Body of pancreas (tissue), 4 donors: ENCODE results near the gene NPC2.

ENCODE experiments used
- POLR2A ChIP-seq, 3 donors: fragments of 450-650 bp; IDR thresholded peaks; one replicate each; pipeline ENCODE4 v1.6.1; 2016; ENCODE audit warnings: antibody characterized with exemption in 3 of 3, mild to moderate bottlenecking in 2 of 3
- TF ChIP-seq, protein P1 (sequence below), 7 experiments: fragments of 450-650 bp in 4 of 7; fragments of 200-600 bp in 3 of 7; sonication (generic) in 3 of 7; IDR thresholded peaks; one replicate each; pipeline ENCODE4 v1.5.1; 2016 to 2019; ENCODE audit warnings: antibody characterized with exemption in 7 of 7

DNA sequence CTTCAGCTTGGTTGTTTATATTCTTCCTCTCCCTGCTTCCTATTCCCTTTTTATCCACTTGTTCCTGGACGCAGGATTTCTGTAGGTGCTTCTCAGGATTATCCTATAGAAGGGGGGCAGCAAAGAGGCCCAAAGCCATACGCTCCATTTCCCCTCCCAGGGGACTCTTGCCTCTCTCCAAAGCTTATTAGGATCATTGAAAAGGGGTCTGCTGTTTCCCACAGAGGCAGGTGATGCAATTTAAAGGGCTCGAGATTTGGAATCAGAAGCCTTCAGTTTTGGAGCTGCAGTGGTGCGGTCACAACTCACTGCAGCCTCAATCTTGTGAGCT is 35.6 kb downstream of the NPC2 start:
- no peak for TF ChIP-seq POLR2A (IDR thresholded peaks at IDR 0.05)
- TF ChIP-seq, protein P1, sequence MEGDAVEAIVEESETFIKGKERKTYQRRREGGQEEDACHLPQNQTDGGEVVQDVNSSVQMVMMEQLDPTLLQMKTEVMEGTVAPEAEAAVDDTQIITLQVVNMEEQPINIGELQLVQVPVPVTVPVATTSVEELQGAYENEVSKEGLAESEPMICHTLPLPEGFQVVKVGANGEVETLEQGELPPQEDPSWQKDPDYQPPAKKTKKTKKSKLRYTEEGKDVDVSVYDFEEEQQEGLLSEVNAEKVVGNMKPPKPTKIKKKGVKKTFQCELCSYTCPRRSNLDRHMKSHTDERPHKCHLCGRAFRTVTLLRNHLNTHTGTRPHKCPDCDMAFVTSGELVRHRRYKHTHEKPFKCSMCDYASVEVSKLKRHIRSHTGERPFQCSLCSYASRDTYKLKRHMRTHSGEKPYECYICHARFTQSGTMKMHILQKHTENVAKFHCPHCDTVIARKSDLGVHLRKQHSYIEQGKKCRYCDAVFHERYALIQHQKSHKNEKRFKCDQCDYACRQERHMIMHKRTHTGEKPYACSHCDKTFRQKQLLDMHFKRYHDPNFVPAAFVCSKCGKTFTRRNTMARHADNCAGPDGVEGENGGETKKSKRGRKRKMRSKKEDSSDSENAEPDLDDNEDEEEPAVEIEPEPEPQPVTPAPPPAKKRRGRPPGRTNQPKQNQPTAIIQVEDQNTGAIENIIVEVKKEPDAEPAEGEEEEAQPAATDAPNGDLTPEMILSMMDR (IDR thresholded peaks at IDR 0.05), result no peak
